ENCODE measurements around the gene FBP1. TPM values are rescaled to one million over a fixed set of nuclear protein-coding genes. Genes with fewer than 3 reads are reported as not detected.

FBP1 gene
- total RNA-seq, 1 donor from 2014 or later: not detected

DNA sequence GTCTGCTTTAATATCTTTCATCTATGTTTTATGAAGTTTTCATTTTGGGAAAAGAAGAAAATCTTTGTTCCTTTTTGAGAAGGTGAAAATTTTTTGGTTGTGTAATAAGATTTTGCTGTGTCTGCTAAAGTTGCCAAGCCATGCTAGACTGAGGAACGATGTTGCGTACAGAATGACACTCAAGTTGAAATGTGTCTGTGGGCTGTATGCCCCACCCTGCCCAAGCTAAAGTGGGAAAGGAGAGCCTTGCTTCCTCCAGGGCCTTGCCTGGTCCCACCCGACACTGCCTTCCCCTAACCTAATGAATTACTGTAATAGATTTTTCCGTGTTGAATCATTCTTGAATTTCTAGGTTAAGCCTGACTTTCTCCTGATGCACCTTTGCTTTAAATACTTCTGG lies 81.9 kb downstream of the FBP1 start:
- Mint-ChIP-seq H3K9me3 (ENCODE audit: unreplicated experiment) (no peaks in the 10 kb centered on the region), H3K4me1 (ENCODE audit: unreplicated experiment) (peaks cover 32% of the 10 kb centered on the region), H3K4me3 (ENCODE audit: unreplicated experiment) (no peak overlapping the region), H3K36me3 (ENCODE audit: unreplicated experiment) (peaks cover 11% of the 10 kb centered on the region), H3K27ac (ENCODE audit: unreplicated experiment) (no peak overlapping the region), H3K27me3 (ENCODE audit: unreplicated experiment) (no peaks in the 10 kb centered on the region)
- no peak for DNase-seq (ENCODE audit: extremely low spot score, unreplicated experiment)
- TF ChIP-seq, protein P1, sequence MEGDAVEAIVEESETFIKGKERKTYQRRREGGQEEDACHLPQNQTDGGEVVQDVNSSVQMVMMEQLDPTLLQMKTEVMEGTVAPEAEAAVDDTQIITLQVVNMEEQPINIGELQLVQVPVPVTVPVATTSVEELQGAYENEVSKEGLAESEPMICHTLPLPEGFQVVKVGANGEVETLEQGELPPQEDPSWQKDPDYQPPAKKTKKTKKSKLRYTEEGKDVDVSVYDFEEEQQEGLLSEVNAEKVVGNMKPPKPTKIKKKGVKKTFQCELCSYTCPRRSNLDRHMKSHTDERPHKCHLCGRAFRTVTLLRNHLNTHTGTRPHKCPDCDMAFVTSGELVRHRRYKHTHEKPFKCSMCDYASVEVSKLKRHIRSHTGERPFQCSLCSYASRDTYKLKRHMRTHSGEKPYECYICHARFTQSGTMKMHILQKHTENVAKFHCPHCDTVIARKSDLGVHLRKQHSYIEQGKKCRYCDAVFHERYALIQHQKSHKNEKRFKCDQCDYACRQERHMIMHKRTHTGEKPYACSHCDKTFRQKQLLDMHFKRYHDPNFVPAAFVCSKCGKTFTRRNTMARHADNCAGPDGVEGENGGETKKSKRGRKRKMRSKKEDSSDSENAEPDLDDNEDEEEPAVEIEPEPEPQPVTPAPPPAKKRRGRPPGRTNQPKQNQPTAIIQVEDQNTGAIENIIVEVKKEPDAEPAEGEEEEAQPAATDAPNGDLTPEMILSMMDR (IDR thresholded peaks at IDR 0.05): no peak

DNA sequence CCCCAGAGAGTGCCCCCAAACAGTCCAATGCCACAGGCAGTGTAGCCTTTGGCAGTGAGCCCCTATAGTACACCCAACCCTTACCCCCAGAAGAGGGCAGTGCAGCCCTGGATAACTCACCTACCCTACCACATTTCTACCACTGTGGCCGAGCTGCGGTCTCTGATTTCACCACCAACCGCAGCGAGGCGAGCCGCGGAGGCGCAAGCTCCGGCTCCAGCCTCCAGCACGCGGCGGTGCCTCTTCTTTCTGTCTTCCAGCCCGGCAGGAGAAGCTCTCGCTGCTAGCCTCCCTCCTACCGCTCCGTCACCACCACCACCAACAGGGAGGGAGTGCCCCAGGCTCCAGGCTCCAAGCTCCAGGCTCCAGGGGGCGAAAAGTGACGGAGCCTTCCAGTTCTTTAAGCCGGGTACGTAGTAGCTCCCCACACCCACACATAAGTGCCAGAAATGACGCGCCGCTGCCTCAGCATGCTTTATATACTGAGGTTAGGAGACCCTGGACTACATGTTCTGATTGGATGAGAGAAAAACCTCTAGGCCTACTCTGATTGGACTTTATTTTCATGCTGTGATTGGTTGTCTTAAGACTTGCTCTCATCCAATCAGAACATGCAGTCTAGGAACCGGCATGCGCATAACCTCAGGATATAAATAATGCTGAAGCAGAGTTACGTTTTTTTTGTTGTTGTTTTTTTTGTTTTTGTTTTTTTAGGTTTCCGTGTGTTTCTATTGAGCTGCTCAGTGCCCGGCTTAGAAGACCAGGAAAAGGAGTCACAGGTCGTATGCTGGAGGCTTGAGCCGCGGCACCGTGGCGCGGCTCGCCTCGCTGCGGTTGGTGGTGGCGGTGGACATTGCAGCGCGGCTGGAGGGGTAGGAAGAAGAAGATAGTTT lies 84.6 kb downstream of the FBP1 start, which contains the start of gene PCAT7:
Gene PCAT7, plus strand, starts transcription at position 645 of the 893 bp plus-strand sequence.
- DNase-seq (ENCODE audit: extremely low spot score, unreplicated experiment): peak; percentile 92
- TF ChIP-seq, protein P1 (IDR thresholded peaks at IDR 0.05): peak; percentile 71
- H3K9me3 Mint-ChIP-seq (ENCODE audit: unreplicated experiment): no peaks in the 10 kb centered on the region
- peaks cover 32% of the 10 kb centered on the region for H3K4me1 Mint-ChIP-seq (ENCODE audit: unreplicated experiment)
- H3K27me3 Mint-ChIP-seq (ENCODE audit: unreplicated experiment): no peaks in the 10 kb centered on the region
- peaks cover 9% of the 10 kb centered on the region for H3K36me3 Mint-ChIP-seq (ENCODE audit: unreplicated experiment)
- H3K4me3 Mint-ChIP-seq (ENCODE audit: unreplicated experiment): no peak within 1 kb of the TSS
- H3K27ac Mint-ChIP-seq (ENCODE audit: unreplicated experiment): no peak within 1 kb of the TSS

DNA sequence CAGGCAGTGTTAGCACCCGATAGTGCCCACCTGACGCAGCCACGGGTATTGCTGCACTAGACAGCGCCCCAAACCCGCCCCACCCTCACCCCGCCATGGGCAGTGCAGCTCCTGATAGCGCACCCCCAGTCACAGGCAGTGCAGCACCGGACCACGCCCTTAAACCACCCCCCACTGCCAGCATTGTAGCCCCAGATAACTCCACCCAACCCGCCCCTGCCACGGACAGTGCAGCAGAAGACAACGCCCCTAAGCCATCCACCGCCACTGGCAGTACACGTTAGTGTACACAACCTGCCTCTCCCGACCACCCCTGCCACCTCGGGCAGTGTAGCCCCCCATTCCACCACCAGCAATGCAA lies 85.3 kb downstream of the FBP1 start:
- no peak overlapping the region for H3K4me3 Mint-ChIP-seq (ENCODE audit: unreplicated experiment)
- no peaks in the 10 kb centered on the region for H3K9me3 Mint-ChIP-seq (ENCODE audit: unreplicated experiment)
- no peak overlapping the region for H3K27ac Mint-ChIP-seq (ENCODE audit: unreplicated experiment)
- H3K36me3 Mint-ChIP-seq (ENCODE audit: unreplicated experiment): peaks cover 4% of the 10 kb centered on the region
- no peak for DNase-seq (ENCODE audit: extremely low spot score, unreplicated experiment)
- H3K4me1 Mint-ChIP-seq (ENCODE audit: unreplicated experiment): peaks cover 32% of the 10 kb centered on the region
- no peaks in the 10 kb centered on the region for H3K27me3 Mint-ChIP-seq (ENCODE audit: unreplicated experiment)
- TF ChIP-seq, protein P1 (IDR thresholded peaks at IDR 0.05): no peak

Other genes starting within 250 kb of the FBP1 start
- gene PCAT7, start 84.4 kb downstream of the FBP1 start, total RNA-seq: 14.6 and 15.2 TPM in 2 replicates
- gene FBP2, start 45.7 kb downstream of the FBP1 start, total RNA-seq: not detected in 2 replicates
- 104 and 108 TPM in 2 replicates for gene AOPEP, start 87.2 kb upstream of the FBP1 start, total RNA-seq